Smooth muscle cell of the brain vasculature (primary cell): Measurements from ENCODE around the gene C6orf136.
A peak's percentile ranks its signal among the peaks of the same experiment; 100 is the strongest.

ENCODE experiments used
- DNase-seq: peaks from one replicate; pipeline ENCODE4 v3.0.0-alpha.2; 2012; ENCODE audit warnings: low read depth, low spot score

Gene C6orf136

GRCh38 chr6:30615958-30616810 lies 30.7 kb upstream of the C6orf136 start:
- no peak for DNase-seq

- peak; percentile 99 for DNase-seq
Observed at GRCh38 chr6:30616811-30617564, 29.9 kb upstream of the C6orf136 start, which contains the start of gene PPP1R10. Gene PPP1R10, minus strand, starts transcription at chr6:30617243. Its CDS starts 7,299 bp downstream, at chr6:30609944.

- DNase-seq = peak; percentile 98
Observed at GRCh38 chr6:30617565-30618269, 29.2 kb upstream of the C6orf136 start, which contains the start of gene MRPS18B. Gene MRPS18B, plus strand, starts transcription at chr6:30617840. Its CDS starts 26 bp downstream, at chr6:30617866.

- no peak for DNase-seq
Observed at GRCh38 chr6:30618270-30618797, 28.6 kb upstream of the C6orf136 start.

GRCh38 chr6:30619561-30619960 lies 27.4 kb upstream of the C6orf136 start:
- no peak for DNase-seq

- DNase-seq = no peak
Observed at GRCh38 chr6:30625511-30625910, 21.4 kb upstream of the C6orf136 start.

- no peak for DNase-seq
Observed at GRCh38 chr6:30626484-30627366, 20.2 kb upstream of the C6orf136 start, which contains the start of gene ATAT1. Gene ATAT1, plus strand, starts transcription at chr6:30626874.

GRCh38 chr6:30635834-30636233 lies 11.1 kb upstream of the C6orf136 start:
- DNase-seq = no peak

- DNase-seq = no peak
Observed at GRCh38 chr6:30640481-30640880, 6.5 kb upstream of the C6orf136 start.

- DNase-seq = no peak
Observed at GRCh38 chr6:30641048-30641447, 5.9 kb upstream of the C6orf136 start.

- DNase-seq = no peak
Observed at GRCh38 chr6:30643656-30644055, 3.3 kb upstream of the C6orf136 start.

GRCh38 chr6:30644769-30645168 lies 2.2 kb upstream of the C6orf136 start:
- DNase-seq = no peak

GRCh38 chr6:30645989-30646388 lies 944 bp upstream of the C6orf136 start:
- no peak for DNase-seq

GRCh38 chr6:30647242-30648116 lies 546 bp downstream of the C6orf136 start:
- no peak for DNase-seq

GRCh38 chr6:30651143-30651542 lies 4.2 kb downstream of the C6orf136 start:
- DNase-seq = no peak

GRCh38 chr6:30654798-30655742 lies 8.1 kb downstream of the C6orf136 start:
- DNase-seq = no peak

GRCh38 chr6:30655743-30656094 lies 8.8 kb downstream of the C6orf136 start:
- no peak for DNase-seq

GRCh38 chr6:30656513-30656912 lies 9.6 kb downstream of the C6orf136 start:
- DNase-seq = no peak

- no peak for DNase-seq
Observed at GRCh38 chr6:30657454-30657853, 10.5 kb downstream of the C6orf136 start.
